IMR-90 (cell line): ENCODE measurements around the gene SLC37A4. TPM values are rescaled to one million over a fixed set of nuclear protein-coding genes. Genes with fewer than 3 reads are reported as not detected.
A peak's percentile ranks its signal among the peaks of the same experiment; 100 is the strongest.

Experiments
- ATAC-seq: fragments of 200-7000 bp; cut with Tn5 transposase; 2 replicates; pipeline ENCODE4 v1.9.1; 2020; ENCODE audit warnings: low read depth, mild to moderate bottlenecking, moderate library complexity
- BruUV-seq: library from RNA; stranded (reverse); fragments of 400-500 nt; replicated peaks from 2 replicates; lab custom pipeline; 2021; lab: Mats Ljungman, UMichigan
- CTCF ChIA-PET: fragments of 300-600 bp; formaldehyde crosslinking; extraction: SDS; loops from one replicate; lab custom pipeline; 2021; ENCODE audit warnings: antibody characterized with exemption; lab: Yijun Ruan, JAX
- POLR2A ChIA-PET: fragments of 300-600 bp; sonication (Branson Sonifier 250); formaldehyde crosslinking; loops from one replicate; lab custom pipeline; 2022; ENCODE audit warnings: antibody characterized with exemption; ENCODE audit not compliant: unreplicated experiment; lab: Charles Lee
- DNase-seq: peaks from one replicate; pipeline ENCODE4 v3.0.0; 2013
- H2AFZ ChIP-seq: replicated peaks from 2 replicates; pipeline ENCODE3; 2013; ENCODE audit warnings: low read length, mild to moderate bottlenecking; ENCODE audit not compliant: poor library complexity
- H2AK5ac ChIP-seq: 2 replicates; pipeline ENCODE4 v1.6.1; 2013; ENCODE audit warnings: low read depth, low read length, inconsistent platforms
- H2AK9ac ChIP-seq: replicated peaks from 2 replicates; pipeline ENCODE3; 2013; ENCODE audit warnings: mild to moderate bottlenecking, low read depth, low read length, moderate library complexity; ENCODE audit not compliant: poor library complexity
- H2BK120ac ChIP-seq: 2 replicates; pipeline ENCODE4 v1.6.1; 2013; ENCODE audit warnings: low read depth, low read length, inconsistent platforms
- H2BK15ac ChIP-seq: 3 replicates; pipeline ENCODE4 v1.6.1; 2013; ENCODE audit warnings: low read depth, low read length, inconsistent platforms
- H2BK20ac ChIP-seq: 2 replicates; pipeline ENCODE4 v1.6.1; 2013; ENCODE audit warnings: low read depth, mild to moderate bottlenecking, inconsistent platforms, low read length, moderate library complexity
- H2BK5ac ChIP-seq: 2 replicates; pipeline ENCODE4 v1.6.1; 2013; ENCODE audit warnings: mild to moderate bottlenecking, low read depth, low read length, inconsistent platforms; ENCODE audit not compliant: poor library complexity, severe bottlenecking
- H3K14ac ChIP-seq: replicated peaks from 2 replicates; pipeline ENCODE4 v1.6.1; 2013; ENCODE audit warnings: low read depth, low read length, inconsistent platforms
- H3K18ac ChIP-seq: 2 replicates; pipeline ENCODE4 v1.6.1; 2013; ENCODE audit warnings: low read depth, low read length, control low read depth
- H3K23ac ChIP-seq: 2 replicates; pipeline ENCODE4 v1.6.1; 2013; ENCODE audit warnings: low read depth, low read length, inconsistent platforms
- H3K27ac ChIP-seq: 2 replicates; pipeline ENCODE4 v1.5.1; 2013; ENCODE audit warnings: mild to moderate bottlenecking, control low read depth, low read length; ENCODE audit not compliant: insufficient read depth
- H3K27me3 ChIP-seq: 2 replicates; pipeline ENCODE4 v1.6.1; 2013; ENCODE audit warnings: low read length; ENCODE audit not compliant: control insufficient read depth, insufficient read depth
- H3K36me3 ChIP-seq: 2 replicates; pipeline ENCODE4 v1.6.1; 2013; ENCODE audit warnings: low read length, mixed read lengths; ENCODE audit not compliant: control insufficient read depth, insufficient read depth
- H3K4ac ChIP-seq: 2 replicates; pipeline ENCODE4 v1.6.1; 2013; ENCODE audit warnings: low read depth, low read length, inconsistent platforms
- H3K4me1 ChIP-seq: 2 replicates; pipeline ENCODE4 v1.6.1; 2013; ENCODE audit warnings: low read length, mixed read lengths; ENCODE audit not compliant: control insufficient read depth, insufficient read depth
- H3K4me2 ChIP-seq: 2 replicates; pipeline ENCODE4 v1.6.1; 2013; ENCODE audit warnings: low read depth, mild to moderate bottlenecking, control low read depth, low read length, moderate library complexity
- H3K4me3 ChIP-seq: 2 replicates; pipeline ENCODE4 v1.5.1; 2013; ENCODE audit warnings: low read depth, mild to moderate bottlenecking, control low read depth, low read length, moderate library complexity; ENCODE audit not compliant: insufficient read depth
- H3K56ac ChIP-seq: 2 replicates; pipeline ENCODE4 v1.6.1; 2013; ENCODE audit warnings: low read length, inconsistent platforms; ENCODE audit not compliant: insufficient read depth; ENCODE audit errors: extremely low read depth
- H3K79me1 ChIP-seq, 2 experiments: 2 replicates each; pipeline ENCODE4 v1.6.1; 2013; ENCODE audit warnings: low read length in 2 of 2, inconsistent platforms in 1 of 2, low read depth in 1 of 2
- H3K9ac ChIP-seq: 2 replicates; pipeline ENCODE4 v1.6.1; 2013; ENCODE audit warnings: low read depth, low read length, control low read depth
- H3K9me1 ChIP-seq: 2 replicates; pipeline ENCODE4 v1.6.1; 2013; ENCODE audit warnings: low read length, inconsistent platforms; ENCODE audit not compliant: insufficient read depth
- H3K9me3 ChIP-seq: 2 replicates; pipeline ENCODE4 v1.6.1; 2013; ENCODE audit warnings: low read length; ENCODE audit not compliant: control insufficient read depth, insufficient read depth
- H4K20me1 ChIP-seq: 2 replicates; pipeline ENCODE4 v1.6.1; 2013; ENCODE audit warnings: low read length, inconsistent platforms; ENCODE audit not compliant: insufficient read depth
- H4K5ac ChIP-seq: 2 replicates; pipeline ENCODE4 v1.6.1; 2013; ENCODE audit warnings: mild to moderate bottlenecking, low read depth, low read length, control low read depth
- H4K8ac ChIP-seq, 2 experiments: 2 replicates each; pipeline ENCODE4 v1.6.1; 2013; ENCODE audit warnings: low read depth in 2 of 2, low read length in 2 of 2, control low read depth in 1 of 2, inconsistent platforms in 1 of 2
- H4K91ac ChIP-seq: 2 replicates; pipeline ENCODE4 v1.6.1; 2013; ENCODE audit warnings: low read depth, low read length, inconsistent platforms; ENCODE audit not compliant: insufficient read depth
- FOS ChIP-seq: fragments of 150-350 bp; IDR thresholded peaks from 2 replicates; pipeline ENCODE4 v1.6.1; 2016; ENCODE audit warnings: low read depth, low read length
- POLR2A ChIP-seq: IDR thresholded peaks from 2 replicates; pipeline ENCODE4 v1.6.1; 2012; ENCODE audit warnings: mild to moderate bottlenecking, low read depth, low read length
- WGBS, 2 experiments: methylation state at CpG; one replicate each; pipeline versions ENCODE4 v1.1.5 to v1.1.7; 2013; ENCODE audit warnings: missing lambda C conversion rate in 2 of 2; ENCODE audit not compliant: insufficient read length in 1 of 2; ENCODE audit errors: extremely low coverage in 2 of 2; 5-methylcytosine and 5-hydroxymethylcytosine counted together
- dilution Hi-C: fragments of 300-500 bp; cut with HindIII; formaldehyde crosslinking; loops from one replicate; pipeline ENCODE4 v1.14.3; 2018; ENCODE audit warnings: low sequenced_read_pairs; ENCODE audit not compliant: unreplicated experiment
- in situ Hi-C: fragments of 300-500 bp; cut with MboI; formaldehyde crosslinking; loops from 3 replicates; pipeline ENCODE4 v1.14.3; 2019; ENCODE audit warnings: low sequenced_read_pairs, inconsistent platforms, mixed read lengths
- intact Hi-C: fragments of 100-400 bp; cut with micrococcal nuclease; formaldehyde crosslinking; loops from 2 replicates; pipeline ENCODE4 v1.10.0; 2022
- polyA plus RNA-seq, 3 experiments: library from polyadenylated mRNA; depleted of rRNA; stranded (reverse); fragments of >200 nt; gene quantifications; 2 replicates each; pipeline ENCODE4 v1.2.3, GENCODE V29; 2012; ENCODE audit warnings: low replicate concordance in 1 of 3
- total RNA-seq: library from RNA; depleted of rRNA; stranded (reverse); fragments of >200 nt; gene quantifications from 2 replicates; pipeline ENCODE4 v1.2.3, GENCODE V29; 2012

The SLC37A4 gene
- total and polyA plus RNA-seq, 2 of the 4 experiments (the other 2 are of a cell fraction) = 7.5 to 14.3 TPM

GRCh38 chr11:119014209-119014924 is 16.3 kb downstream of the SLC37A4 start:
- intact Hi-C loops = no loop called here
- H2AFZ ChIP-seq = no peak overlapping the region
- H2BK5ac ChIP-seq = no peak overlapping the region
- no peak overlapping the region for H2AK9ac ChIP-seq
- no peak overlapping the region for H2AK5ac ChIP-seq
- H3K4ac ChIP-seq = no peak overlapping the region
- H3K9me3 ChIP-seq = no peaks in the 10 kb centered on the region
- H4K5ac ChIP-seq = no peak overlapping the region
- WGBS, 2 experiments = 100% methylated on average over 4 of the region's 17 CpGs; no CpG with 5 or more reads in 1 of the 2 experiments
- H3K56ac ChIP-seq = no peak overlapping the region
- H2BK20ac ChIP-seq = no peak overlapping the region
- H3K79me1 ChIP-seq = peaks cover 12 to 58% of the 10 kb centered on the region in 2 experiments; a peak in 2 of 4 replicates
- DNase-seq = no peak
- H4K20me1 ChIP-seq = peaks cover 33% of the 10 kb centered on the region
- H3K14ac ChIP-seq = no peak overlapping the region
- no peak overlapping the region for H3K9ac ChIP-seq
- peaks cover 1% of the 10 kb centered on the region; the same call in 1 of the 2 replicates for H3K4me1 ChIP-seq
- H3K36me3 ChIP-seq = peaks cover 42% of the 10 kb centered on the region
- H4K91ac ChIP-seq = no peak overlapping the region
- no peak overlapping the region for H2BK15ac ChIP-seq
- no peak overlapping the region for H3K27ac ChIP-seq
- no TSS peak for BruUV-seq
- ATAC-seq = no peak
- H3K23ac ChIP-seq = no peak overlapping the region
- ChIA-PET POLR2A (interaction anchor here (0.6 kb wide), 1 partner anchor 455 kb away, joined by 8 read pairs; no protein-coding TSS in a partner anchor), CTCF (interaction anchor here (0.6 kb wide), 1 partner anchor 314 kb away, joined by 5 read pairs; no protein-coding TSS in a partner anchor)
- H3K18ac ChIP-seq = no peak overlapping the region
- in situ Hi-C loops = no loop called here
- no peak overlapping the region for H3K4me3 ChIP-seq
- dilution Hi-C loops = no loop called here
- H4K8ac ChIP-seq = no peak overlapping the region
- no peaks in the 10 kb centered on the region for H3K9me1 ChIP-seq
- no peaks in the 10 kb centered on the region for H3K27me3 ChIP-seq
- peak; percentile 20; the same call in 1 of the 2 replicates for TF ChIP-seq POLR2A
- no peak for TF ChIP-seq FOS
- H2BK120ac ChIP-seq = no peak overlapping the region
- H3K4me2 ChIP-seq = no peak overlapping the region
